Measurements from ENCODE around the gene DMC1. TPM values are rescaled to one million over a fixed set of nuclear protein-coding genes. Genes with fewer than 3 reads are reported as not detected.

The DMC1 gene
- total RNA-seq, 1 experiment from 2014 or later, result 3.8 TPM

- H3K36me3 ChIP-seq (ENCODE audit: insufficient read depth, low read length), result peaks cover 88% of the 10 kb centered on the region
- H3K79me2 ChIP-seq (ENCODE audit: low read length), result no peaks in the 10 kb centered on the region; the same call in none of the 2 replicates
- H3K4me2 ChIP-seq (ENCODE audit: low read depth, low read length, poor library complexity, severe bottlenecking), result no peak overlapping the region
- no peak overlapping the region for H3K9ac ChIP-seq (ENCODE audit: low read length)
- H3K9me2 ChIP-seq (replicated peaks; ENCODE audit: insufficient read depth, low read length), result no peaks in the 10 kb centered on the region
- no peaks in the 10 kb centered on the region for H3K9me3 ChIP-seq (ENCODE audit: low read length)
- H4K20me1 ChIP-seq (ENCODE audit: insufficient read depth, low read depth, low read length), result peaks cover 29% of the 10 kb centered on the region
- no peak overlapping the region for H3K27ac ChIP-seq (ENCODE audit: low read length)
- no peak for DNase-seq
- H3K4me1 ChIP-seq (ENCODE audit: low read length), result no peaks in the 10 kb centered on the region
- H3K4me3 ChIP-seq (ENCODE audit: low read length), result no peak overlapping the region
- H3K27me3 ChIP-seq (ENCODE audit: low read length), result no peaks in the 10 kb centered on the region
- H2AFZ ChIP-seq (ENCODE audit: low read length), result no peak overlapping the region
Observed at GRCh38 chr22:38489561-38490145, 80.3 kb downstream of the DMC1 start.

- Histone ChIP-seq H3K36me3 (ENCODE audit: insufficient read depth, low read length) (peaks cover 88% of the 10 kb centered on the region), H3K9me2 (replicated peaks; ENCODE audit: insufficient read depth, low read length) (no peaks in the 10 kb centered on the region), H4K20me1 (ENCODE audit: insufficient read depth, low read depth, low read length) (peaks cover 27% of the 10 kb centered on the region), H3K4me3 (ENCODE audit: low read length) (no peak overlapping the region), H3K79me2 (ENCODE audit: low read length) (no peaks in the 10 kb centered on the region; the same call in none of the 2 replicates), H3K4me2 (ENCODE audit: low read depth, low read length, poor library complexity, severe bottlenecking) (no peak overlapping the region), H3K9me3 (ENCODE audit: low read length) (no peaks in the 10 kb centered on the region), H3K4me1 (ENCODE audit: low read length) (no peaks in the 10 kb centered on the region), H3K9ac (ENCODE audit: low read length) (no peak overlapping the region), H3K27ac (ENCODE audit: low read length) (no peak overlapping the region), H2AFZ (ENCODE audit: low read length) (no peak overlapping the region), H3K27me3 (ENCODE audit: low read length) (no peaks in the 10 kb centered on the region)
- no peak for DNase-seq
Observed at GRCh38 chr22:38489142-38489541, 80.8 kb downstream of the DMC1 start.

- Histone ChIP-seq H3K36me3 (ENCODE audit: insufficient read depth, low read length) (peaks cover 88% of the 10 kb centered on the region), H3K9ac (ENCODE audit: low read length) (no peak overlapping the region), H4K20me1 (ENCODE audit: insufficient read depth, low read depth, low read length) (peaks cover 22% of the 10 kb centered on the region), H3K9me3 (ENCODE audit: low read length) (no peaks in the 10 kb centered on the region), H3K4me2 (ENCODE audit: low read depth, low read length, poor library complexity, severe bottlenecking) (no peak overlapping the region), H3K4me1 (ENCODE audit: low read length) (no peaks in the 10 kb centered on the region), H3K9me2 (replicated peaks; ENCODE audit: insufficient read depth, low read length) (no peaks in the 10 kb centered on the region), H2AFZ (ENCODE audit: low read length) (no peak overlapping the region), H3K79me2 (ENCODE audit: low read length) (no peaks in the 10 kb centered on the region; the same call in 1 of the 2 replicates), H3K27me3 (ENCODE audit: low read length) (no peaks in the 10 kb centered on the region), H3K27ac (ENCODE audit: low read length) (no peak overlapping the region), H3K4me3 (ENCODE audit: low read length) (no peak overlapping the region)
- no peak for DNase-seq
Observed at GRCh38 chr22:38487946-38488345, 82.0 kb downstream of the DMC1 start.

GRCh38 chr22:38485783-38486182 is 84.2 kb downstream of the DMC1 start:
- Histone ChIP-seq H3K4me3 (ENCODE audit: low read length) (no peak overlapping the region), H3K27ac (ENCODE audit: low read length) (no peak overlapping the region), H3K36me3 (ENCODE audit: insufficient read depth, low read length) (peaks cover 84% of the 10 kb centered on the region), H2AFZ (ENCODE audit: low read length) (no peak overlapping the region), H3K4me2 (ENCODE audit: low read depth, low read length, poor library complexity, severe bottlenecking) (no peak overlapping the region), H3K27me3 (ENCODE audit: low read length) (no peaks in the 10 kb centered on the region), H3K9me3 (ENCODE audit: low read length) (no peaks in the 10 kb centered on the region), H3K9ac (ENCODE audit: low read length) (no peak overlapping the region), H3K4me1 (ENCODE audit: low read length) (no peaks in the 10 kb centered on the region), H3K79me2 (ENCODE audit: low read length) (no peaks in the 10 kb centered on the region; the same call in 1 of the 2 replicates), H4K20me1 (ENCODE audit: insufficient read depth, low read depth, low read length) (peaks cover 18% of the 10 kb centered on the region), H3K9me2 (replicated peaks; ENCODE audit: insufficient read depth, low read length) (no peaks in the 10 kb centered on the region)
- no peak for DNase-seq

- no peaks in the 10 kb centered on the region for H3K27me3 ChIP-seq (ENCODE audit: low read length)
- H3K4me1 ChIP-seq (ENCODE audit: low read length), result no peaks in the 10 kb centered on the region
- H3K27ac ChIP-seq (ENCODE audit: low read length), result no peak overlapping the region
- no peak overlapping the region for H3K4me3 ChIP-seq (ENCODE audit: low read length)
- DNase-seq, result no peak
- H4K20me1 ChIP-seq (ENCODE audit: insufficient read depth, low read depth, low read length), result peaks cover 18% of the 10 kb centered on the region
- H3K4me2 ChIP-seq (ENCODE audit: low read depth, low read length, poor library complexity, severe bottlenecking), result no peak overlapping the region
- H3K79me2 ChIP-seq (ENCODE audit: low read length), result no peaks in the 10 kb centered on the region
- no peaks in the 10 kb centered on the region for H3K9me3 ChIP-seq (ENCODE audit: low read length)
- H3K9ac ChIP-seq (ENCODE audit: low read length), result no peak overlapping the region
- H2AFZ ChIP-seq (ENCODE audit: low read length), result no peak overlapping the region
- H3K36me3 ChIP-seq (ENCODE audit: insufficient read depth, low read length), result peaks cover 70% of the 10 kb centered on the region
- H3K9me2 ChIP-seq (replicated peaks; ENCODE audit: insufficient read depth, low read length), result no peaks in the 10 kb centered on the region
Observed at GRCh38 chr22:38484244-38484643, 85.7 kb downstream of the DMC1 start.

GRCh38 chr22:38482662-38483308 is 87.2 kb downstream of the DMC1 start:
- Histone ChIP-seq H3K9ac (ENCODE audit: low read length) (no peak overlapping the region), H3K36me3 (ENCODE audit: insufficient read depth, low read length) (peaks cover 55% of the 10 kb centered on the region), H3K4me1 (ENCODE audit: low read length) (no peaks in the 10 kb centered on the region), H3K4me2 (ENCODE audit: low read depth, low read length, poor library complexity, severe bottlenecking) (no peak overlapping the region), H3K79me2 (ENCODE audit: low read length) (no peaks in the 10 kb centered on the region), H3K27me3 (ENCODE audit: low read length) (no peaks in the 10 kb centered on the region), H3K27ac (ENCODE audit: low read length) (no peak overlapping the region), H3K4me3 (ENCODE audit: low read length) (no peak overlapping the region), H4K20me1 (ENCODE audit: insufficient read depth, low read depth, low read length) (peaks cover 7% of the 10 kb centered on the region; the same call in 1 of the 2 replicates), H3K9me3 (ENCODE audit: low read length) (no peaks in the 10 kb centered on the region), H3K9me2 (replicated peaks; ENCODE audit: insufficient read depth, low read length) (no peaks in the 10 kb centered on the region), H2AFZ (ENCODE audit: low read length) (no peak overlapping the region)
- DNase-seq, result no peak

- Histone ChIP-seq H3K79me2 (ENCODE audit: low read length) (no peaks in the 10 kb centered on the region), H2AFZ (ENCODE audit: low read length) (no peak overlapping the region), H3K27me3 (ENCODE audit: low read length) (no peaks in the 10 kb centered on the region), H3K9me3 (ENCODE audit: low read length) (no peaks in the 10 kb centered on the region), H3K4me2 (ENCODE audit: low read depth, low read length, poor library complexity, severe bottlenecking) (no peak overlapping the region), H3K9ac (ENCODE audit: low read length) (no peak overlapping the region), H3K36me3 (ENCODE audit: insufficient read depth, low read length) (peaks cover 51% of the 10 kb centered on the region), H4K20me1 (ENCODE audit: insufficient read depth, low read depth, low read length) (0 out of 2 replicates have a peak, but pooled peaks cover 6% of the 10 kb centered on the region), H3K9me2 (replicated peaks; ENCODE audit: insufficient read depth, low read length) (no peaks in the 10 kb centered on the region), H3K4me1 (ENCODE audit: low read length) (no peaks in the 10 kb centered on the region), H3K4me3 (ENCODE audit: low read length) (no peak overlapping the region), H3K27ac (ENCODE audit: low read length) (no peak overlapping the region)
- no peak for DNase-seq
Observed at GRCh38 chr22:38481871-38482332, 88.1 kb downstream of the DMC1 start.

- Histone ChIP-seq H2AFZ (ENCODE audit: low read length) (no peak overlapping the region), H3K36me3 (ENCODE audit: insufficient read depth, low read length) (peaks cover 46% of the 10 kb centered on the region), H3K4me1 (ENCODE audit: low read length) (no peaks in the 10 kb centered on the region), H3K4me2 (ENCODE audit: low read depth, low read length, poor library complexity, severe bottlenecking) (no peak overlapping the region), H4K20me1 (ENCODE audit: insufficient read depth, low read depth, low read length) (0 out of 2 replicates have a peak, but pooled peaks cover 6% of the 10 kb centered on the region), H3K27me3 (ENCODE audit: low read length) (no peaks in the 10 kb centered on the region), H3K9ac (ENCODE audit: low read length) (no peak overlapping the region), H3K79me2 (ENCODE audit: low read length) (no peaks in the 10 kb centered on the region), H3K4me3 (ENCODE audit: low read length) (no peak overlapping the region), H3K27ac (ENCODE audit: low read length) (no peak overlapping the region), H3K9me3 (ENCODE audit: low read length) (no peaks in the 10 kb centered on the region), H3K9me2 (replicated peaks; ENCODE audit: insufficient read depth, low read length) (no peaks in the 10 kb centered on the region)
- no peak for DNase-seq
Observed at GRCh38 chr22:38481162-38481870, 88.7 kb downstream of the DMC1 start.
